ENCODE measurements around the gene MAJIN. TPM values are rescaled to one million over a fixed set of nuclear protein-coding genes. Genes with fewer than 3 reads are reported as not detected.

The MAJIN gene
- total and polyA plus RNA-seq, 2 experiments from 2014 or later = not detected

DNA sequence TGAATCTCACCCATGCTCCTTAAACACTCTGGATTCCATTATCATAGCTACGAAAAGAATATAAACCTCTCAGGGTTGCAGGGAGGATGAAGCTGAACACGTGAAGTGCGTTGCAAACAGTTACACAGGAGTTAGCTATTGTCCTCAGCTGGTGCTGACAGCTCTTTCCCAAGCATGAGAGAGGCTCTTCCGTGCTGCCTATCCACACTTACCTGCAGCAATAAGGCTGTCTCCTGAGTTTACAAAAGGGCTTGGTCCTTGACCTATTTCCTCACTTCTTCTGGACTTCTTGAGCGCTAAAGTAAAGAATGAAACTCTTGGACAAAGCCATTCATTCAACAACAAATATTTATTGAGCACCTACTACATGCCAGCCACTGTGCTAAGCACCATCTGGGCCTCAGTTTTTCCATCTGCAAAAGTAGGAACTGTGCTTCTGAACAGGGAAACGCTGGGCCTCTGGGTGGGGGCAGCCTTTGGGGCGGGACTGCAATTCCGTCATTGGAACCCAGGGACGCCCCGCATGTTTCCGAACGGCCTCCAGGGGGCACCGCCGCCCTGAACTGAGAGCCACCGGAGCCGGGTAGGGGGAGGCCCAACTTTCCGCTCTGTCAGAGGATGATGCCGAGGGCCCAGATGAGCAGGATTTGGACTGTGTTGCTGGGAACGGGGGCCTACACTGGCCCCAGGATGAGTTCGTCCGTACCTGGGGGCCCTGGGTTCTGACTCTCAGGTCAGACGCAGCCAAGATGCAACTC is 41.4 kb upstream of the MAJIN start:
- Histone ChIP-seq H3K4me3 (peak overlapping the region; percentile 88), H4K20me1 (replicated peaks; ENCODE audit: insufficient read depth) (0 out of 2 replicates have a peak, but pooled peaks cover 2% of the 10 kb centered on the region), H3K9me2 (ENCODE audit: insufficient read depth) (no peaks in the 10 kb centered on the region), H3K27ac (ENCODE audit: low read depth) (peak overlapping the region; percentile 99), H3K4me2 (peak overlapping the region; percentile 99), H3K27me3 (ENCODE audit: insufficient read depth) (no peaks in the 10 kb centered on the region), H3K36me3 (ENCODE audit: insufficient read depth) (no peaks in the 10 kb centered on the region), H2AFZ (peak overlapping the region; percentile 95), H3K4me1 (ENCODE audit: insufficient read depth) (no peaks in the 10 kb centered on the region; the same call in 1 of the 2 replicates), H3F3A (replicated peaks; ENCODE audit: low read depth) (peaks cover 20% of the 10 kb centered on the region; the same call in 1 of the 2 replicates), H3K79me2 (replicated peaks; ENCODE audit: insufficient read depth) (peaks cover 11% of the 10 kb centered on the region; the same call in 1 of the 2 replicates)
- Mint-ChIP-seq H3K27ac (peak overlapping the region; percentile 96), H3K4me3 (peak overlapping the region; percentile 83), H3K27me3 (ENCODE audit: insufficient read depth, low read depth, poor library complexity) (peaks cover 17% of the 10 kb centered on the region), H3K9me3 (no peaks in the 10 kb centered on the region; the same call in 2 of the 3 replicates), H3K4me1 (peaks cover 13% of the 10 kb centered on the region; the same call in 2 of the 3 replicates), H3K36me3 (ENCODE audit: low read depth) (peaks cover 18% of the 10 kb centered on the region)
- DNase-seq (ENCODE audit: low spot score) (peak; percentile 94), ATAC-seq (peak; percentile 81)
- TF ChIP-seq JUNB (IDR thresholded peaks at IDR 0.05; ENCODE audit: unreplicated experiment) (no peak), CREB1 (CRISPR knock-in tag; IDR thresholded peaks at IDR 0.05; ENCODE audit: low read depth) (peak; percentile 69), POLR2AphosphoS5 (IDR thresholded peaks at IDR 0.05; ENCODE audit: low read depth) (peak; percentile 61), EZH2 (IDR thresholded peaks at IDR 0.05; ENCODE audit: low read depth, unreplicated experiment) (no peak), NANOG (IDR thresholded peaks at IDR 0.05; ENCODE audit: borderline replicate concordance) (no peak), ZNF331 (CRISPR knock-in tag; IDR thresholded peaks at IDR 0.05; ENCODE audit: low read depth) (no peak), EZH2phosphoT487 (IDR thresholded peaks at IDR 0.05; ENCODE audit: unreplicated experiment) (no peak), ZNF114 (CRISPR knock-in tag; IDR thresholded peaks at IDR 0.05) (no peak), STAT1 (IDR thresholded peaks at IDR 0.05; ENCODE audit: unreplicated experiment) (no peak)
- TF ChIP-seq, protein P1, sequence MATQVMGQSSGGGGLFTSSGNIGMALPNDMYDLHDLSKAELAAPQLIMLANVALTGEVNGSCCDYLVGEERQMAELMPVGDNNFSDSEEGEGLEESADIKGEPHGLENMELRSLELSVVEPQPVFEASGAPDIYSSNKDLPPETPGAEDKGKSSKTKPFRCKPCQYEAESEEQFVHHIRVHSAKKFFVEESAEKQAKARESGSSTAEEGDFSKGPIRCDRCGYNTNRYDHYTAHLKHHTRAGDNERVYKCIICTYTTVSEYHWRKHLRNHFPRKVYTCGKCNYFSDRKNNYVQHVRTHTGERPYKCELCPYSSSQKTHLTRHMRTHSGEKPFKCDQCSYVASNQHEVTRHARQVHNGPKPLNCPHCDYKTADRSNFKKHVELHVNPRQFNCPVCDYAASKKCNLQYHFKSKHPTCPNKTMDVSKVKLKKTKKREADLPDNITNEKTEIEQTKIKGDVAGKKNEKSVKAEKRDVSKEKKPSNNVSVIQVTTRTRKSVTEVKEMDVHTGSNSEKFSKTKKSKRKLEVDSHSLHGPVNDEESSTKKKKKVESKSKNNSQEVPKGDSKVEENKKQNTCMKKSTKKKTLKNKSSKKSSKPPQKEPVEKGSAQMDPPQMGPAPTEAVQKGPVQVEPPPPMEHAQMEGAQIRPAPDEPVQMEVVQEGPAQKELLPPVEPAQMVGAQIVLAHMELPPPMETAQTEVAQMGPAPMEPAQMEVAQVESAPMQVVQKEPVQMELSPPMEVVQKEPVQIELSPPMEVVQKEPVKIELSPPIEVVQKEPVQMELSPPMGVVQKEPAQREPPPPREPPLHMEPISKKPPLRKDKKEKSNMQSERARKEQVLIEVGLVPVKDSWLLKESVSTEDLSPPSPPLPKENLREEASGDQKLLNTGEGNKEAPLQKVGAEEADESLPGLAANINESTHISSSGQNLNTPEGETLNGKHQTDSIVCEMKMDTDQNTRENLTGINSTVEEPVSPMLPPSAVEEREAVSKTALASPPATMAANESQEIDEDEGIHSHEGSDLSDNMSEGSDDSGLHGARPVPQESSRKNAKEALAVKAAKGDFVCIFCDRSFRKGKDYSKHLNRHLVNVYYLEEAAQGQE (IDR thresholded peaks at IDR 0.05; ENCODE audit: unreplicated experiment) = no peak
- TF ChIP-seq, protein P2, sequence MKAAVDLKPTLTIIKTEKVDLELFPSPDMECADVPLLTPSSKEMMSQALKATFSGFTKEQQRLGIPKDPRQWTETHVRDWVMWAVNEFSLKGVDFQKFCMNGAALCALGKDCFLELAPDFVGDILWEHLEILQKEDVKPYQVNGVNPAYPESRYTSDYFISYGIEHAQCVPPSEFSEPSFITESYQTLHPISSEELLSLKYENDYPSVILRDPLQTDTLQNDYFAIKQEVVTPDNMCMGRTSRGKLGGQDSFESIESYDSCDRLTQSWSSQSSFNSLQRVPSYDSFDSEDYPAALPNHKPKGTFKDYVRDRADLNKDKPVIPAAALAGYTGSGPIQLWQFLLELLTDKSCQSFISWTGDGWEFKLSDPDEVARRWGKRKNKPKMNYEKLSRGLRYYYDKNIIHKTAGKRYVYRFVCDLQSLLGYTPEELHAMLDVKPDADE (IDR thresholded peaks at IDR 0.05) = 0 out of 2 replicates have a peak, but pooled peaks have one; percentile 23
- TF ChIP-seq, protein P3, sequence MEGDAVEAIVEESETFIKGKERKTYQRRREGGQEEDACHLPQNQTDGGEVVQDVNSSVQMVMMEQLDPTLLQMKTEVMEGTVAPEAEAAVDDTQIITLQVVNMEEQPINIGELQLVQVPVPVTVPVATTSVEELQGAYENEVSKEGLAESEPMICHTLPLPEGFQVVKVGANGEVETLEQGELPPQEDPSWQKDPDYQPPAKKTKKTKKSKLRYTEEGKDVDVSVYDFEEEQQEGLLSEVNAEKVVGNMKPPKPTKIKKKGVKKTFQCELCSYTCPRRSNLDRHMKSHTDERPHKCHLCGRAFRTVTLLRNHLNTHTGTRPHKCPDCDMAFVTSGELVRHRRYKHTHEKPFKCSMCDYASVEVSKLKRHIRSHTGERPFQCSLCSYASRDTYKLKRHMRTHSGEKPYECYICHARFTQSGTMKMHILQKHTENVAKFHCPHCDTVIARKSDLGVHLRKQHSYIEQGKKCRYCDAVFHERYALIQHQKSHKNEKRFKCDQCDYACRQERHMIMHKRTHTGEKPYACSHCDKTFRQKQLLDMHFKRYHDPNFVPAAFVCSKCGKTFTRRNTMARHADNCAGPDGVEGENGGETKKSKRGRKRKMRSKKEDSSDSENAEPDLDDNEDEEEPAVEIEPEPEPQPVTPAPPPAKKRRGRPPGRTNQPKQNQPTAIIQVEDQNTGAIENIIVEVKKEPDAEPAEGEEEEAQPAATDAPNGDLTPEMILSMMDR (conservative IDR thresholded peaks at IDR 0.05; ENCODE audit: low read depth in 2 of 2) = peak; percentile 75 to 86
- TF ChIP-seq, protein P4, sequence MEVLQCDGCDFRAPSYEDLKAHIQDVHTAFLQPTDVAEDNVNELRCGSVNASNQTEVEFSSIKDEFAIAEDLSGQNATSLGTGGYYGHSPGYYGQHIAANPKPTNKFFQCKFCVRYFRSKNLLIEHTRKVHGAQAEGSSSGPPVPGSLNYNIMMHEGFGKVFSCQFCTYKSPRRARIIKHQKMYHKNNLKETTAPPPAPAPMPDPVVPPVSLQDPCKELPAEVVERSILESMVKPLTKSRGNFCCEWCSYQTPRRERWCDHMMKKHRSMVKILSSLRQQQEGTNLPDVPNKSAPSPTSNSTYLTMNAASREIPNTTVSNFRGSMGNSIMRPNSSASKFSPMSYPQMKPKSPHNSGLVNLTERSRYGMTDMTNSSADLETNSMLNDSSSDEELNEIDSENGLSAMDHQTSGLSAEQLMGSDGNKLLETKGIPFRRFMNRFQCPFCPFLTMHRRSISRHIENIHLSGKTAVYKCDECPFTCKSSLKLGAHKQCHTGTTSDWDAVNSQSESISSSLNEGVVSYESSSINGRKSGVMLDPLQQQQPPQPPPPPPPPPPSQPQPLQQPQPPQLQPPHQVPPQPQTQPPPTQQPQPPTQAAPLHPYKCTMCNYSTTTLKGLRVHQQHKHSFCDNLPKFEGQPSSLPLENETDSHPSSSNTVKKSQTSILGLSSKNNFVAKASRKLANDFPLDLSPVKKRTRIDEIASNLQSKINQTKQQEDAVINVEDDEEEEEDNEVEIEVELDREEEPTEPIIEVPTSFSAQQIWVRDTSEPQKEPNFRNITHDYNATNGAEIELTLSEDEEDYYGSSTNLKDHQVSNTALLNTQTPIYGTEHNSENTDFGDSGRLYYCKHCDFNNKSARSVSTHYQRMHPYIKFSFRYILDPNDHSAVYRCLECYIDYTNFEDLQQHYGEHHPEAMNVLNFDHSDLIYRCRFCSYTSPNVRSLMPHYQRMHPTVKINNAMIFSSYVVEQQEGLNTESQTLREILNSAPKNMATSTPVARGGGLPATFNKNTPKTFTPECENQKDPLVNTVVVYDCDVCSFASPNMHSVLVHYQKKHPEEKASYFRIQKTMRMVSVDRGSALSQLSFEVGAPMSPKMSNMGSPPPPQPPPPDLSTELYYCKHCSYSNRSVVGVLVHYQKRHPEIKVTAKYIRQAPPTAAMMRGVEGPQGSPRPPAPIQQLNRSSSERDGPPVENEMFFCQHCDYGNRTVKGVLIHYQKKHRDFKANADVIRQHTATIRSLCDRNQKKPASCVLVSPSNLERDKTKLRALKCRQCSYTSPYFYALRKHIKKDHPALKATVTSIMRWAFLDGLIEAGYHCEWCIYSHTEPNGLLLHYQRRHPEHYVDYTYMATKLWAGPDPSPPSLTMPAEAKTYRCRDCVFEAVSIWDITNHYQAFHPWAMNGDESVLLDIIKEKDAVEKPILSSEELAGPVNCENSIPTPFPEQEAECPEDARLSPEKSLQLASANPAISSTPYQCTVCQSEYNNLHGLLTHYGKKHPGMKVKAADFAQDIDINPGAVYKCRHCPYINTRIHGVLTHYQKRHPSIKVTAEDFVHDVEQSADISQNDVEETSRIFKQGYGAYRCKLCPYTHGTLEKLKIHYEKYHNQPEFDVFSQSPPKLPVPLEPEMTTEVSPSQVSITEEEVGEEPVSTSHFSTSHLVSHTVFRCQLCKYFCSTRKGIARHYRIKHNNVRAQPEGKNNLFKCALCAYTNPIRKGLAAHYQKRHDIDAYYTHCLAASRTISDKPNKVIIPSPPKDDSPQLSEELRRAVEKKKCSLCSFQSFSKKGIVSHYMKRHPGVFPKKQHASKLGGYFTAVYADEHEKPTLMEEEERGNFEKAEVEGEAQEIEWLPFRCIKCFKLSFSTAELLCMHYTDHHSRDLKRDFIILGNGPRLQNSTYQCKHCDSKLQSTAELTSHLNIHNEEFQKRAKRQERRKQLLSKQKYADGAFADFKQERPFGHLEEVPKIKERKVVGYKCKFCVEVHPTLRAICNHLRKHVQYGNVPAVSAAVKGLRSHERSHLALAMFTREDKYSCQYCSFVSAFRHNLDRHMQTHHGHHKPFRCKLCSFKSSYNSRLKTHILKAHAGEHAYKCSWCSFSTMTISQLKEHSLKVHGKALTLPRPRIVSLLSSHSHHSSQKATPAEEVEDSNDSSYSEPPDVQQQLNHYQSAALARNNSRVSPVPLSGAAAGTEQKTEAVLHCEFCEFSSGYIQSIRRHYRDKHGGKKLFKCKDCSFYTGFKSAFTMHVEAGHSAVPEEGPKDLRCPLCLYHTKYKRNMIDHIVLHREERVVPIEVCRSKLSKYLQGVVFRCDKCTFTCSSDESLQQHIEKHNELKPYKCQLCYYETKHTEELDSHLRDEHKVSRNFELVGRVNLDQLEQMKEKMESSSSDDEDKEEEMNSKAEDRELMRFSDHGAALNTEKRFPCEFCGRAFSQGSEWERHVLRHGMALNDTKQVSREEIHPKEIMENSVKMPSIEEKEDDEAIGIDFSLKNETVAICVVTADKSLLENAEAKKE (CRISPR knock-in tag; IDR thresholded peaks at IDR 0.05) = no peak
